GM15510 (cell line): Measurements from ENCODE around the gene HMGN4.

ENCODE experiments used
- POLR2A ChIP-seq: IDR thresholded peaks from 3 replicates; pipeline ENCODE4 v1.6.1; 2011; ENCODE audit warnings: borderline replicate concordance; ENCODE audit not compliant: insufficient read length; ENCODE audit errors: extremely low read depth

Gene HMGN4

DNA sequence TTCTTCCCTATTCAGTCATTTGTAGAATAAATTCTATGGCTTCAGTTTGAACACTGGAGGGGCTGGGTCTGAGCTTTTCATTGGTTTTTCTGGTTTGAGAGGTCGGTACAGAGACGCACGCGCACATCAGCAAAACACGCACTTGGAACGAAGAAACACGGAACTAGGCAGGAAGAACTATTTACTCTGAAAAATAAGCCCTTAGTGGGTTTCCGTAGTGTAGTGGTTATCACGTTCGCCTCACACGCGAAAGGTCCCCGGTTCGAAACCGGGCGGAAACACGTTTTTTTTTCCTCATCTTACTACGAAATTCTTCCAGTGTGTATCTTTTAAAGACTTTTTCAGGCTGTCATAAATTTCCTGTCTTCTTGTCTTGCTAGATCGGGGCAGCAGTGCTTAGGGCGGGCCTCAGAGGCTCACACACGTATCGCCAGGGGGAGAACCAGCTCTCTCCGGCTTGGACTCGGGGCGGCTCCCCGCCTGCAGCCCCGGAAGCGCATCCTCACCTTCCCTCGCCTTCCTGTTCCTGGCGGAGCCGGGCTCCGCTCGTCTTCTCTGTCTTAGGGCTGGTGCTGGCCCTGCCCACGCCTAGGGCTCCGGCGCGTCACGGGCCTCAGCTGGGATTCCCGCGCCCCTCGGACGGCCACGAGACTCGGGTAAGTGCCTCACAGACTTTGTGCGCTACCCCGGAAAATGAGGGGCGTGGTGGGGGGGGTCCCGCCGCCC is at the start of gene HMGN4:
Gene HMGN4, plus strand, starts transcription at position 521 of the 726 bp plus-strand sequence. CDS start 6,841 bp downstream, outside the sequence.
- TF ChIP-seq POLR2A: peak; percentile 80

GRCh38 chr6:26489996-26490964 is 47.9 kb upstream of the HMGN4 start:
- no peak for TF ChIP-seq POLR2A

DNA sequence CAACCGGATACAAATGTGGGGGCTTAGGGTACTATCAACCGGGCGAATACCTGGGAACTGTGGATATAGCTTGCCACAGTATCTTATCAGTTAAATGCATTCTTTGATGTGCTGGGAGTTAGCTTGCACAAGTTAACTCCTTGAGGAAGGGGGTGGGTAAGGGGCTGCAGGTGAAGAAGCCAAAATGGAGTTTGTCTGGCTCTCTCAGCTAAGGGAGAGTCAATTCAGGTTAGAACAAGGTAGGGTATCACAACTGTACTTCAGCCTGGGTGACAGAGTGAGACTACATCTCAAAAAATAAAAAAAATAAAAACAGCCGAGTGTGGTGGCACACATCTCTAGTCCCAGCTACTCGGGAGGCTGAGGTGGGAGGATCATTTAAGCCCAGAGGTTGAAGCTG is 46.6 kb upstream of the HMGN4 start:
- TF ChIP-seq POLR2A: no peak

- TF ChIP-seq POLR2A: no peak
These were observed 44.9 kb upstream of the HMGN4 start for GRCh38 chr6:26493258-26493657.

GRCh38 chr6:26494117-26494516 is 44.0 kb upstream of the HMGN4 start:
- TF ChIP-seq POLR2A: no peak

- TF ChIP-seq POLR2A: no peak
These were observed 42.9 kb upstream of the HMGN4 start for GRCh38 chr6:26495281-26495680.

DNA sequence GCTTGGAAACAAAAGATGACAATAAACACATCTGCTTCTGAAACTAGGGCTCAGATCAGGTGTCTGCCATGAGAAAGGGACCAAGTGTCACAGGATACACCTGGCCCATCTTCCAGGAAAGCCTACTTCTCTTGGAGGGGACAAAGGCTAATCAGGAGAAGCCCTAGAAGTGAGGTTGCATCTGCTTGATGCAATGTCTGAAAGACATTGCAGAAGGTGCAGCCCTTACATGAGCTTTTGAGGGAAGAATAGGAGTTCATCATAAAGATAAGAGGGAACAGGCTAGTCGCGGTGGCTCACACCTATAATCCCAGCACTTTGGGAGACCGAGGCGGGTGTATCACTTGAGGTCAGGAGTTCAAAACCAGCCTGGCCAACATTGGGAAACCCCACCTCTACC is 40.6 kb upstream of the HMGN4 start:
- no peak for TF ChIP-seq POLR2A

GRCh38 chr6:26500102-26500501 is 38.1 kb upstream of the HMGN4 start, which contains the start of gene BTN1A1:
Gene BTN1A1 (plus strand): TSS chr6:26500303. CDS start chr6:26501287, 984 bp downstream.
- TF ChIP-seq POLR2A: no peak

DNA sequence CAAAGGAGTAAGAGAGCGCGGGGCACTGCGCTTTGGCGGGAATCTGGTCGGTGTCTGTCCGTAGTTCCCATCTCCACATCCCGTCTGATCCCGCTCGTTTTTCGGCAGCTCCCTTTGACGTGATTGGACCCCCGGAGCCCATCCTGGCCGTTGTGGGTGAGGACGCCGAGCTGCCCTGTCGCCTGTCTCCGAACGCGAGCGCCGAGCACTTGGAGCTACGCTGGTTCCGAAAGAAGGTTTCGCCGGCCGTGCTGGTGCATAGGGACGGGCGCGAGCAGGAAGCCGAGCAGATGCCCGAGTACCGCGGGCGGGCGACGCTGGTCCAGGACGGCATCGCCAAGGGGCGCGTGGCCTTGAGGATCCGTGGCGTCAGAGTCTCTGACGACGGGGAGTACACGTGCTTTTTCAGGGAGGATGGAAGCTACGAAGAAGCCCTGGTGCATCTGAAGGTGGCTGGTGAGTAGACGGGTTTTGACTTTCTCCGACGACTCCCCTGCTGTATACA is 36.6 kb upstream of the HMGN4 start:
- no peak for TF ChIP-seq POLR2A

DNA sequence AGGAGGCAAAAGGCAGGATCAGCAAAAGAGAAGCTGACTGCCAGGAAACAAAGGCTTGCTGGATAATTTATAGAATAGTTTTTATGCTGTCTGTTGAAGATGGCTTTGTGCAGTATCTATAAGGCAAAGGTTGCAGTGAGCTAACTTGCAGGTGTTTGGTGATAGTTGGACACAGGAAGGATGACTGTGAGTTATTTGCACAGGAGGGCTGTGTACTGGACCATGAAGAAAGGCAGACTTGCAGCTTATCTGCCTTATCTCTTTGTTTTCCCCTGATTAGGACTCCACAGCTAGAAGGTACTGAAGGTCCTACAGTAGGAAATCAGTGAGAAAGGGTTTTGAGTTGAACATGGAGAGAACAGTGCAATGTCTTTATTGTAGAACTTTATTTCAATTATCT is 36.0 kb upstream of the HMGN4 start:
- TF ChIP-seq POLR2A: no peak

GRCh38 chr6:26502626-26503025 is 35.5 kb upstream of the HMGN4 start:
- TF ChIP-seq POLR2A: no peak

GRCh38 chr6:26507658-26508057 is 30.5 kb upstream of the HMGN4 start:
- TF ChIP-seq POLR2A: no peak

- no peak for TF ChIP-seq POLR2A
These were observed 23.2 kb upstream of the HMGN4 start for GRCh38 chr6:26514984-26515383.

- no peak for TF ChIP-seq POLR2A
These were observed 21.4 kb upstream of the HMGN4 start for GRCh38 chr6:26516481-26517427.
